T-helper 1 cell treated with Interleukin-12 subunit alpha and Interleukin-12 subunit beta and Interleukin-4 antibody, amounts not matched to agents 30 μg/mL and 1 μg/mL, for 36 hours (primary cell): ENCODE measurements around the gene ARID1B.
A peak's percentile ranks its signal among the peaks of the same experiment; 100 is the strongest.

Experiments
- H3K27ac Mint-ChIP-seq: one replicate; pipeline ENCODE4 v1.8.0; 2021; ENCODE audit warnings: mild to moderate bottlenecking, mixed read lengths
- H3K27me3 Mint-ChIP-seq: one replicate; pipeline ENCODE4 v1.8.0; 2021; ENCODE audit warnings: low read depth, mixed read lengths
- H3K36me3 Mint-ChIP-seq: one replicate; pipeline ENCODE4 v1.8.0; 2021; ENCODE audit warnings: low read depth, mixed read lengths
- H3K4me1 Mint-ChIP-seq: one replicate; pipeline ENCODE4 v1.8.0; 2021; ENCODE audit warnings: low read depth, mixed read lengths
- H3K4me3 Mint-ChIP-seq: one replicate; pipeline ENCODE4 v1.8.0; 2021; ENCODE audit warnings: mild to moderate bottlenecking, moderate library complexity, mixed read lengths
- H3K9me3 Mint-ChIP-seq: one replicate; pipeline ENCODE4 v1.8.0; 2021; ENCODE audit warnings: mixed read lengths

Gene ARID1B

GRCh38 chr6:157066781-157067491 lies 289.8 kb downstream of the ARID1B start:
- no peaks in the 10 kb centered on the region for H3K9me3 Mint-ChIP-seq
- H3K4me1 Mint-ChIP-seq = peaks cover 37% of the 10 kb centered on the region
- H3K27ac Mint-ChIP-seq = peak overlapping the region; percentile 27
- no peak overlapping the region for H3K4me3 Mint-ChIP-seq
- no peaks in the 10 kb centered on the region for H3K27me3 Mint-ChIP-seq
- peaks cover 7% of the 10 kb centered on the region for H3K36me3 Mint-ChIP-seq

GRCh38 chr6:157067507-157067906 lies 290.3 kb downstream of the ARID1B start:
- H3K27me3 Mint-ChIP-seq = no peaks in the 10 kb centered on the region
- H3K9me3 Mint-ChIP-seq = no peaks in the 10 kb centered on the region
- H3K27ac Mint-ChIP-seq = no peak overlapping the region
- H3K4me3 Mint-ChIP-seq = no peak overlapping the region
- H3K36me3 Mint-ChIP-seq = peaks cover 7% of the 10 kb centered on the region
- peaks cover 40% of the 10 kb centered on the region for H3K4me1 Mint-ChIP-seq

GRCh38 chr6:157068691-157069324 lies 291.6 kb downstream of the ARID1B start:
- H3K9me3 Mint-ChIP-seq = no peaks in the 10 kb centered on the region
- peaks cover 12% of the 10 kb centered on the region for H3K36me3 Mint-ChIP-seq
- peak overlapping the region; percentile 20 for H3K4me3 Mint-ChIP-seq
- H3K4me1 Mint-ChIP-seq = peaks cover 44% of the 10 kb centered on the region
- no peaks in the 10 kb centered on the region for H3K27me3 Mint-ChIP-seq
- peak overlapping the region; percentile 76 for H3K27ac Mint-ChIP-seq

- H3K27me3 Mint-ChIP-seq = no peaks in the 10 kb centered on the region
- H3K4me1 Mint-ChIP-seq = peaks cover 46% of the 10 kb centered on the region
- no peaks in the 10 kb centered on the region for H3K9me3 Mint-ChIP-seq
- H3K36me3 Mint-ChIP-seq = peaks cover 9% of the 10 kb centered on the region
- H3K27ac Mint-ChIP-seq = no peak overlapping the region
- no peak overlapping the region for H3K4me3 Mint-ChIP-seq
Observed at GRCh38 chr6:157069585-157069984, 292.4 kb downstream of the ARID1B start.

GRCh38 chr6:157070403-157071107 lies 293.4 kb downstream of the ARID1B start:
- no peak overlapping the region for H3K4me3 Mint-ChIP-seq
- no peaks in the 10 kb centered on the region for H3K9me3 Mint-ChIP-seq
- H3K4me1 Mint-ChIP-seq = peaks cover 51% of the 10 kb centered on the region
- H3K27me3 Mint-ChIP-seq = no peaks in the 10 kb centered on the region
- H3K36me3 Mint-ChIP-seq = peaks cover 7% of the 10 kb centered on the region
- H3K27ac Mint-ChIP-seq = no peak overlapping the region

- Mint-ChIP-seq H3K27ac (no peak overlapping the region), H3K27me3 (no peaks in the 10 kb centered on the region), H3K4me1 (peaks cover 55% of the 10 kb centered on the region), H3K4me3 (no peak overlapping the region), H3K36me3 (peaks cover 7% of the 10 kb centered on the region), H3K9me3 (no peaks in the 10 kb centered on the region)
Observed at GRCh38 chr6:157072128-157072527, 294.9 kb downstream of the ARID1B start.

- H3K27me3 Mint-ChIP-seq = no peaks in the 10 kb centered on the region
- peaks cover 53% of the 10 kb centered on the region for H3K4me1 Mint-ChIP-seq
- H3K36me3 Mint-ChIP-seq = peaks cover 7% of the 10 kb centered on the region
- H3K4me3 Mint-ChIP-seq = no peak overlapping the region
- no peak overlapping the region for H3K27ac Mint-ChIP-seq
- no peaks in the 10 kb centered on the region for H3K9me3 Mint-ChIP-seq
Observed at GRCh38 chr6:157073596-157073995, 296.4 kb downstream of the ARID1B start.

- no peak overlapping the region for H3K27ac Mint-ChIP-seq
- H3K36me3 Mint-ChIP-seq = peaks cover 7% of the 10 kb centered on the region
- peaks cover 49% of the 10 kb centered on the region for H3K4me1 Mint-ChIP-seq
- H3K4me3 Mint-ChIP-seq = no peak overlapping the region
- no peaks in the 10 kb centered on the region for H3K9me3 Mint-ChIP-seq
- no peaks in the 10 kb centered on the region for H3K27me3 Mint-ChIP-seq
Observed at GRCh38 chr6:157074969-157075368, 297.8 kb downstream of the ARID1B start.

- peak overlapping the region; percentile 88 for H3K27ac Mint-ChIP-seq
- H3K4me1 Mint-ChIP-seq = peaks cover 42% of the 10 kb centered on the region
- H3K36me3 Mint-ChIP-seq = peaks cover 7% of the 10 kb centered on the region
- no peaks in the 10 kb centered on the region for H3K9me3 Mint-ChIP-seq
- H3K4me3 Mint-ChIP-seq = peak overlapping the region; percentile 67
- no peaks in the 10 kb centered on the region for H3K27me3 Mint-ChIP-seq
Observed at GRCh38 chr6:157075549-157076450, 298.6 kb downstream of the ARID1B start.

- Mint-ChIP-seq H3K4me1 (peaks cover 37% of the 10 kb centered on the region), H3K27me3 (no peaks in the 10 kb centered on the region), H3K27ac (peak overlapping the region; percentile 88), H3K36me3 (peaks cover 5% of the 10 kb centered on the region), H3K4me3 (no peak overlapping the region), H3K9me3 (no peaks in the 10 kb centered on the region)
Observed at GRCh38 chr6:157076451-157076822, 299.3 kb downstream of the ARID1B start.

GRCh38 chr6:157077251-157077650 lies 300.1 kb downstream of the ARID1B start:
- H3K9me3 Mint-ChIP-seq = no peaks in the 10 kb centered on the region
- peaks cover 39% of the 10 kb centered on the region for H3K4me1 Mint-ChIP-seq
- H3K4me3 Mint-ChIP-seq = peak overlapping the region; percentile 17
- peaks cover 5% of the 10 kb centered on the region for H3K36me3 Mint-ChIP-seq
- no peaks in the 10 kb centered on the region for H3K27me3 Mint-ChIP-seq
- H3K27ac Mint-ChIP-seq = peak overlapping the region; percentile 2

- no peaks in the 10 kb centered on the region for H3K9me3 Mint-ChIP-seq
- no peak overlapping the region for H3K27ac Mint-ChIP-seq
- peaks cover 7% of the 10 kb centered on the region for H3K36me3 Mint-ChIP-seq
- H3K27me3 Mint-ChIP-seq = no peaks in the 10 kb centered on the region
- no peak overlapping the region for H3K4me3 Mint-ChIP-seq
- H3K4me1 Mint-ChIP-seq = peaks cover 41% of the 10 kb centered on the region
Observed at GRCh38 chr6:157078326-157078725, 301.1 kb downstream of the ARID1B start.

- Mint-ChIP-seq H3K27ac (no peak overlapping the region), H3K4me3 (no peak overlapping the region), H3K4me1 (peaks cover 35% of the 10 kb centered on the region), H3K36me3 (peaks cover 5% of the 10 kb centered on the region), H3K27me3 (no peaks in the 10 kb centered on the region), H3K9me3 (no peaks in the 10 kb centered on the region)
Observed at GRCh38 chr6:157079277-157079676, 302.1 kb downstream of the ARID1B start.

- peaks cover 32% of the 10 kb centered on the region for H3K4me1 Mint-ChIP-seq
- no peaks in the 10 kb centered on the region for H3K9me3 Mint-ChIP-seq
- peaks cover 5% of the 10 kb centered on the region for H3K36me3 Mint-ChIP-seq
- no peaks in the 10 kb centered on the region for H3K27me3 Mint-ChIP-seq
- H3K27ac Mint-ChIP-seq = no peak overlapping the region
- H3K4me3 Mint-ChIP-seq = no peak overlapping the region
Observed at GRCh38 chr6:157079771-157080170, 302.6 kb downstream of the ARID1B start.
